Glomerular endothelial cell (primary cell): ENCODE measurements around the gene ZNF425. TPM values are rescaled to one million over a fixed set of nuclear protein-coding genes. Genes with fewer than 3 reads are reported as not detected.
"Not testable (repeated sequence)": the region's sequence is repeated elsewhere in the genome, so short reads cannot be mapped to it uniquely, and the experiment has no call there.

ENCODE experiments used
- DNase-seq: peaks from one replicate; pipeline ENCODE4 v3.0.0-alpha.2; 2011; ENCODE audit warnings: low read depth, low spot score; ENCODE audit errors: extremely low read depth
- total RNA-seq: library from RNA; depleted of rRNA; stranded (reverse); fragments of >200 nt; gene quantifications from 2 replicates; pipeline ENCODE4 v1.2.3, GENCODE V29; 2015

Gene ZNF425
- 1.4 and 1.6 TPM in 2 replicates for total RNA-seq

- DNase-seq, result no peak
Observed at GRCh38 chr7:149125863-149126661, at the start of gene ZNF425. Gene ZNF425, minus strand, starts transcription at chr7:149126324. Its CDS starts 111 bp downstream, at chr7:149126213.

GRCh38 chr7:149175150-149175549 lies 49.0 kb upstream of the ZNF425 start:
- no peak for DNase-seq

GRCh38 chr7:149172534-149172920 lies 46.4 kb upstream of the ZNF425 start:
- DNase-seq, result no peak

- no peak for DNase-seq
Observed at GRCh38 chr7:149171892-149172533, 45.9 kb upstream of the ZNF425 start.

- no peak for DNase-seq
Observed at GRCh38 chr7:149166630-149167352, 40.7 kb upstream of the ZNF425 start.

GRCh38 chr7:149166142-149166541 lies 40.0 kb upstream of the ZNF425 start:
- no peak for DNase-seq

- DNase-seq, result no peak
Observed at GRCh38 chr7:149161241-149161848, 35.2 kb upstream of the ZNF425 start.

GRCh38 chr7:149156898-149157297 lies 30.8 kb upstream of the ZNF425 start:
- no peak for DNase-seq

GRCh38 chr7:149154056-149154455 lies 27.9 kb upstream of the ZNF425 start:
- DNase-seq, result no peak

- no peak for DNase-seq
Observed at GRCh38 chr7:149153346-149153745, 27.2 kb upstream of the ZNF425 start.

- DNase-seq, result no peak
Observed at GRCh38 chr7:149150981-149151380, 24.9 kb upstream of the ZNF425 start.

- no peak for DNase-seq
Observed at GRCh38 chr7:149147752-149148653, 21.9 kb upstream of the ZNF425 start.

GRCh38 chr7:149147072-149147751 lies 21.1 kb upstream of the ZNF425 start, which contains the start of gene ZNF398:
Gene ZNF398, plus strand, starts transcription at chr7:149147453. Its CDS starts 290 bp downstream, at chr7:149147743.
- no peak for DNase-seq

- DNase-seq, result no peak
Observed at GRCh38 chr7:149145031-149145845, 19.1 kb upstream of the ZNF425 start.

GRCh38 chr7:149144436-149144922 lies 18.4 kb upstream of the ZNF425 start:
- not testable (repeated sequence) for DNase-seq

- DNase-seq, result no peak
Observed at GRCh38 chr7:149141893-149142292, 15.8 kb upstream of the ZNF425 start.

GRCh38 chr7:149140831-149141230 lies 14.7 kb upstream of the ZNF425 start:
- DNase-seq, result no peak

- DNase-seq, result no peak
Observed at GRCh38 chr7:149136118-149136517, 10.0 kb upstream of the ZNF425 start.
